Astrocyte (in vitro differentiated cells and primary cell): ENCODE data around the gene SLC5A2. TPM values are rescaled to one million over a fixed set of nuclear protein-coding genes. Genes with fewer than 3 reads are reported as not detected.
A peak's percentile ranks its signal among the peaks of the same experiment; 100 is the strongest.

ENCODE experiments used
- DNase-seq: peaks from one replicate; pipeline ENCODE4 v3.0.0-alpha.2; 2010; ENCODE audit warnings: low read depth
- FAIRE-seq: peaks from 2 replicates; lab custom pipeline; 2011; peaks lifted over from hg19 to GRCh38; lab: Jason Lieb, UNC
- H2AFZ ChIP-seq: 2 replicates; pipeline ENCODE4 v1.6.0; 2012; ENCODE audit warnings: low read depth, low read length, inconsistent platforms
- H3K27ac ChIP-seq: 2 replicates; pipeline ENCODE4 v1.5.1; 2011; ENCODE audit warnings: low read depth, low read length, inconsistent platforms
- H3K27me3 ChIP-seq: 2 replicates; pipeline ENCODE4 v1.6.0; 2011; ENCODE audit warnings: low read length, inconsistent platforms; ENCODE audit not compliant: insufficient read depth
- H3K36me3 ChIP-seq: 2 replicates; pipeline ENCODE4 v1.5.1; 2011; ENCODE audit warnings: low read length, inconsistent platforms; ENCODE audit not compliant: insufficient read depth
- H3K4me1 ChIP-seq: 2 replicates; pipeline ENCODE4 v1.5.1; 2011; ENCODE audit warnings: low read length, inconsistent platforms; ENCODE audit not compliant: insufficient read depth
- H3K4me2 ChIP-seq: 2 replicates; pipeline ENCODE4 v1.6.0; 2012; ENCODE audit warnings: low read length, inconsistent platforms
- H3K4me3 ChIP-seq: 2 replicates; pipeline ENCODE4 v1.5.1; 2011; ENCODE audit warnings: low read depth, mild to moderate bottlenecking, low read length, inconsistent platforms; ENCODE audit not compliant: insufficient read depth
- H3K79me2 ChIP-seq: 2 replicates; pipeline ENCODE4 v1.6.0; 2012; ENCODE audit warnings: mild to moderate bottlenecking, low read length, inconsistent platforms; ENCODE audit not compliant: insufficient read depth
- H3K9ac ChIP-seq: 2 replicates; pipeline ENCODE4 v1.6.0; 2012; ENCODE audit warnings: mild to moderate bottlenecking, low read length, inconsistent platforms
- H3K9me3 ChIP-seq: 2 replicates; pipeline ENCODE4 v1.5.1; 2012; ENCODE audit warnings: low read depth, mild to moderate bottlenecking, low read length, inconsistent platforms; ENCODE audit not compliant: insufficient read depth
- H4K20me1 ChIP-seq: 2 replicates; pipeline ENCODE4 v1.6.0; 2012; ENCODE audit warnings: low read length, inconsistent platforms; ENCODE audit not compliant: insufficient read depth
- H3K27ac Mint-ChIP-seq: one replicate; pipeline ENCODE4 v1.8.0; 2021; ENCODE audit warnings: mild to moderate bottlenecking, mixed read lengths; ENCODE audit not compliant: unreplicated experiment
- H3K27me3 Mint-ChIP-seq: one replicate; pipeline ENCODE4 v1.8.0; 2021; ENCODE audit warnings: low read depth, mixed read lengths; ENCODE audit not compliant: unreplicated experiment
- H3K36me3 Mint-ChIP-seq: one replicate; pipeline ENCODE4 v1.8.0; 2021; ENCODE audit warnings: low read depth, mixed read lengths; ENCODE audit not compliant: unreplicated experiment
- H3K4me1 Mint-ChIP-seq: one replicate; pipeline ENCODE4 v1.8.0; 2021; ENCODE audit warnings: low read depth, mixed read lengths; ENCODE audit not compliant: unreplicated experiment
- H3K4me3 Mint-ChIP-seq: one replicate; pipeline ENCODE4 v1.8.0; 2021; ENCODE audit warnings: mild to moderate bottlenecking, moderate library complexity, mixed read lengths; ENCODE audit not compliant: unreplicated experiment
- H3K9me3 Mint-ChIP-seq: one replicate; pipeline ENCODE4 v1.8.0; 2021; ENCODE audit warnings: mild to moderate bottlenecking, mixed read lengths; ENCODE audit not compliant: unreplicated experiment
- CTCF ChIP-seq: IDR thresholded peaks from 2 replicates; pipeline ENCODE4 v1.5.1; 2011; ENCODE audit warnings: low read depth, mild to moderate bottlenecking, inconsistent platforms, low read length, moderate library complexity; ENCODE audit not compliant: insufficient read depth
- EZH2 ChIP-seq: IDR thresholded peaks from 2 replicates; pipeline ENCODE4 v1.6.1; 2012; ENCODE audit warnings: mild to moderate bottlenecking, low read length, inconsistent platforms; ENCODE audit not compliant: insufficient read depth
- total RNA-seq: library from RNA; stranded (reverse); gene quantifications from 2 replicates; pipeline ENCODE4 v1.2.1, GENCODE V29; 2021

Gene SLC5A2
- total RNA-seq, 1 donor from 2014 or later, result not detected

DNA sequence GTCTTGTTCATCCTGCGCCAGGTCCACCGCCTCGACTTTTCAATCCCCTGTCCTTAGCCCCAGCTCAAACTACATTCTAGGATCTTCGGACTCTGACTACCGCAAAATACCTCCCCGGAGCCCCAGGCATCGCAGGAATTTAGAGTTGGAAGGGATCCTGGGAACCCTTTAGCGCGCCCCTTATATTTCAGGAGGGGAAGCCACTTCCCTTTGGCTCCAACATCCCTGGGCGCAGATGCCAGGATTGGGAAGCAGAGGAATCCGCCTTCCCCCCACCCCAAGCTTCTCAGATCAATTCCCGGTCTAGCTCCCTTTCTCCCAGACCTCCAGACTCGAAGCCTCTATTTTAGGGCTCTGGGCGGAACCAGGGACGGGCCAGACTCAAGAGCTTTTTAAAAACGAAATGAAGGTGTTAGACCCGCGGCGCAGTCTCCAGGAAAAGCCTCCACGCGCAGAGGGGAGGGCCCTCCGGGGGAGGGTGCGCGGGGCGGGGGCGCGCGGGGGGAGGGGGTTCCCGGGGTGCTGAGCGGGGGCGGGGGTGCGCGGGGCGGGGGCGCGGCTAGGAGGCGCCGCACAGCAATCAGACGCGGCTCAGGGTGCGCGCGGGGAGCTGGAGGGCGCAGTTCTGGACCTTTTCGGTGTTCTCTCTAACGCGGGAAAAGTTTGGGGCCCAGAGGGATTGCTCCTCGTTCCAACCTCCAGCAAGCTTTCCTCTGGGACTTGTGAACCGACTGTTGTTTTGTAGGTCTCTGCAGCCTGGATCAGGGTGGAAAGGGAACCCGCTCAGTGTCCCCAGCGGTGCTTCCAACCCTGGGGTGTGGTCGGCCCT is 46.4 kb downstream of the SLC5A2 start:
- Mint-ChIP-seq H3K4me3 (peak overlapping the region; percentile 71), H3K9me3 (peaks cover 11% of the 10 kb centered on the region), H3K27me3 (peaks cover 29% of the 10 kb centered on the region), H3K4me1 (peaks cover 7% of the 10 kb centered on the region), H3K27ac (no peak overlapping the region), H3K36me3 (no peaks in the 10 kb centered on the region)
- Histone ChIP-seq H3K36me3 (no peaks in the 10 kb centered on the region), H3K9ac (no peak overlapping the region), H3K4me3 (peak overlapping the region; percentile 17), H3K27ac (no peak overlapping the region), H2AFZ (peak overlapping the region; percentile 56), H3K4me2 (peak overlapping the region; percentile 72), H3K9me3 (no peaks in the 10 kb centered on the region), H4K20me1 (no peaks in the 10 kb centered on the region), H3K27me3 (peaks cover 20% of the 10 kb centered on the region), H3K4me1 (peaks cover 5% of the 10 kb centered on the region), H3K79me2 (no peaks in the 10 kb centered on the region)
- TF ChIP-seq EZH2, result peak; percentile 6
- no peak for TF ChIP-seq CTCF
- FAIRE-seq (no peak), DNase-seq (peak; percentile 47)

GRCh38 chr16:31529937-31530312 is 47.0 kb downstream of the SLC5A2 start:
- Histone ChIP-seq H3K4me2 (peak overlapping the region; percentile 26), H3K9ac (no peak overlapping the region), H3K36me3 (no peaks in the 10 kb centered on the region), H3K9me3 (no peaks in the 10 kb centered on the region), H2AFZ (peak overlapping the region; percentile 26), H3K79me2 (no peaks in the 10 kb centered on the region), H3K4me3 (no peak overlapping the region), H4K20me1 (no peaks in the 10 kb centered on the region), H3K4me1 (peaks cover 5% of the 10 kb centered on the region), H3K27me3 (peaks cover 20% of the 10 kb centered on the region), H3K27ac (no peak overlapping the region)
- DNase-seq (no peak), FAIRE-seq (no peak)
- no peak overlapping the region for H3K27ac Mint-ChIP-seq
- H3K27me3 Mint-ChIP-seq, result peaks cover 26% of the 10 kb centered on the region
- peaks cover 7% of the 10 kb centered on the region for H3K4me1 Mint-ChIP-seq
- H3K36me3 Mint-ChIP-seq, result no peaks in the 10 kb centered on the region
- TF ChIP-seq CTCF (no peak), EZH2 (peak; percentile 58)
- peaks cover 11% of the 10 kb centered on the region for H3K9me3 Mint-ChIP-seq
- no peak overlapping the region for H3K4me3 Mint-ChIP-seq

DNA sequence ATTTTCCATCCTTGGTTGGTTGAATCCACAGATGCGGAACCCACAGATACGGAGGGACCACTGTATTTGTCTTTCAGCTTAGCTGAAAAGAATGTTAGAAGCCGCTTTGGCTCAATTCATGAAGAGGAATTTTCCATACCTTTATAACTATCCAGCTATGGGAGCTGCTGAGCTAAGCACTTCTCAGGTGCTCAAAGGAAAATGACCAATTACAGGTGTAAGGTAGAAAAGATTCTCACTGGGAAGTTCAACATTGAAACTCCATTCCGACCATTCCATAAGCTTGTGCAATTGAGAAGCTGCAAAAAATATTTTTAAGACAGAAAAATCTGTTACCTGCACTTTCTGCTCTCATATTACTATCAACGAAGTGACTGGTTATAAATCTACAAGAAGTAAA is 47.5 kb downstream of the SLC5A2 start:
- Mint-ChIP-seq H3K36me3 (no peaks in the 10 kb centered on the region), H3K4me3 (no peak overlapping the region), H3K9me3 (peaks cover 11% of the 10 kb centered on the region), H3K4me1 (peaks cover 7% of the 10 kb centered on the region), H3K27ac (no peak overlapping the region), H3K27me3 (peaks cover 25% of the 10 kb centered on the region)
- H4K20me1 ChIP-seq, result no peaks in the 10 kb centered on the region
- TF ChIP-seq EZH2, result no peak
- TF ChIP-seq CTCF, result no peak
- FAIRE-seq (no peak), DNase-seq (no peak)
- peaks cover 20% of the 10 kb centered on the region for H3K27me3 ChIP-seq
- no peaks in the 10 kb centered on the region for H3K36me3 ChIP-seq
- H3K9me3 ChIP-seq, result no peaks in the 10 kb centered on the region
- no peak overlapping the region for H3K9ac ChIP-seq
- H3K4me3 ChIP-seq, result no peak overlapping the region
- H3K27ac ChIP-seq, result no peak overlapping the region
- no peaks in the 10 kb centered on the region for H3K79me2 ChIP-seq
- H3K4me2 ChIP-seq, result no peak overlapping the region
- H2AFZ ChIP-seq, result no peak overlapping the region
- H3K4me1 ChIP-seq, result peaks cover 5% of the 10 kb centered on the region
